CD4-positive, CD25-positive, alpha-beta regulatory T cell (primary cell): ENCODE data around the gene NUP160. TPM values are rescaled to one million over a fixed set of nuclear protein-coding genes. Genes with fewer than 3 reads are reported as not detected.
"Not testable (repeated sequence)": the region's sequence is repeated elsewhere in the genome, so short reads cannot be mapped to it uniquely, and the experiment has no call there.

Source experiments
- ATAC-seq, 2 donors: fragments of 150-1000 bp; cut with Tn5 transposase; one replicate each; pipeline ENCODE4 v1.10.0; 2021; ENCODE audit warnings: low read depth in 2 of 2, moderate number of reproducible peaks in 2 of 2, moderate library complexity in 1 of 2
- DNase-seq, 3 donors: peaks; one replicate each; pipeline versions ENCODE4 v3.0.0 to v3.0.0-alpha.2; 2012 to 2022; ENCODE audit warnings: mixed read lengths in 1 of 3
- H3K27ac ChIP-seq: one replicate; pipeline ENCODE4 v1.7.0; 2013; ENCODE audit warnings: mild to moderate bottlenecking, low read length; ENCODE audit not compliant: insufficient read depth, poor library complexity, severe bottlenecking
- H3K27me3 ChIP-seq: one replicate; pipeline ENCODE4 v1.7.0; 2013; ENCODE audit warnings: low read length; ENCODE audit not compliant: control insufficient read depth, insufficient read depth
- H3K36me3 ChIP-seq: one replicate; pipeline ENCODE4 v1.7.0; 2013; ENCODE audit warnings: mild to moderate bottlenecking, low read length, moderate library complexity; ENCODE audit not compliant: control insufficient read depth, insufficient read depth
- H3K4me1 ChIP-seq: 2 replicates; pipeline ENCODE4 v1.7.0; 2013; ENCODE audit warnings: mild to moderate bottlenecking, low read length; ENCODE audit not compliant: insufficient read depth, control insufficient read depth, poor library complexity, severe bottlenecking
- H3K4me3 ChIP-seq: one replicate; pipeline ENCODE4 v1.7.0; 2013; ENCODE audit warnings: low read depth, mild to moderate bottlenecking, low read length, moderate library complexity
- H3K9me3 ChIP-seq, 2 experiments: 1 replicate in 1 of 2; 2 replicates in 1 of 2; pipeline ENCODE4 v1.7.0; 2013; ENCODE audit warnings: low read length in 2 of 2, mild to moderate bottlenecking in 1 of 2, moderate library complexity in 1 of 2; ENCODE audit not compliant: control insufficient read depth in 2 of 2
- H3K27ac Mint-ChIP-seq, 3 donors: one replicate each; pipeline ENCODE4 v1.8.0; 2020 to 2022; ENCODE audit warnings: mild to moderate bottlenecking in 3 of 3, mixed read lengths in 3 of 3, moderate library complexity in 2 of 3
- H3K27me3 Mint-ChIP-seq: one replicate; pipeline ENCODE4 v1.8.0; 2022; ENCODE audit warnings: mild to moderate bottlenecking, mixed read lengths
- H3K36me3 Mint-ChIP-seq: one replicate; pipeline ENCODE4 v1.8.0; 2020; ENCODE audit warnings: mixed read lengths
- H3K4me1 Mint-ChIP-seq, 4 donors: one replicate each; pipeline ENCODE4 v1.8.0; 2020 to 2022; ENCODE audit warnings: mixed read lengths in 4 of 4, mild to moderate bottlenecking in 1 of 4
- H3K4me3 Mint-ChIP-seq, 4 donors: one replicate each; pipeline ENCODE4 v1.8.0; 2020 to 2022; ENCODE audit warnings: mild to moderate bottlenecking in 4 of 4, mixed read lengths in 4 of 4, moderate library complexity in 3 of 4
- H3K9me3 Mint-ChIP-seq, 7 donors: one replicate each; pipeline ENCODE4 v1.8.0; 2020 to 2022; ENCODE audit warnings: mixed read lengths in 7 of 7, mild to moderate bottlenecking in 3 of 7, moderate library complexity in 2 of 7
- polyA plus RNA-seq, 4 donors: library from polyadenylated mRNA; unstranded; fragments of 300-500 nt; fragmentation: Illumina TruSeq; gene quantifications; one replicate each; pipeline ENCODE4 v1.2.3, GENCODE V29; 2021
- total RNA-seq: library from RNA; stranded (reverse); gene quantifications from one replicate; pipeline ENCODE4 v1.2.3, GENCODE V29; 2022

The NUP160 gene
- total and polyA plus RNA-seq, 5 donors from 2014 or later: 23.5 to 43.0 (median 25.0) TPM

- Mint-ChIP-seq H3K9me3 (no peaks in the 10 kb centered on the region), H3K4me1 (peaks cover 21 to 59% (median 35%) of the 10 kb centered on the region in 4 donors), H3K36me3 (peaks cover 4% of the 10 kb centered on the region), H3K4me3 (peak overlapping the region; percentile 65 to 99 (median 98)), H3K27me3 (no peaks in the 10 kb centered on the region), H3K27ac (peak overlapping the region; percentile 50 to 100 (median 99))
- Histone ChIP-seq H3K27ac (no peak overlapping the region), H3K9me3 (no peaks in the 10 kb centered on the region), H3K4me3 (peak overlapping the region; percentile 99), H3K27me3 (no peaks in the 10 kb centered on the region), H3K36me3 (peaks cover 40% of the 10 kb centered on the region), H3K4me1 (peaks cover 37% of the 10 kb centered on the region)
- ATAC-seq (no peak), DNase-seq (no peak)
Observed at GRCh38 chr11:47846998-47847397, 1.2 kb downstream of the NUP160 start.

- H3K27ac ChIP-seq: no peak overlapping the region
- peaks cover 5 to 32% (median 17%) of the 10 kb centered on the region in 4 donors for H3K4me1 Mint-ChIP-seq
- no peak for ATAC-seq
Observed at GRCh38 chr11:47843361-47844055, 4.6 kb downstream of the NUP160 start.

GRCh38 chr11:47842749-47843148 is 5.4 kb downstream of the NUP160 start:
- Mint-ChIP-seq H3K4me1 (peaks cover 5 to 27% (median 15%) of the 10 kb centered on the region in 4 donors), H3K9me3 (no peaks in the 10 kb centered on the region), H3K27me3 (no peaks in the 10 kb centered on the region), H3K27ac (no peak overlapping the region), H3K36me3 (peaks cover 16% of the 10 kb centered on the region), H3K4me3 (no peak overlapping the region)
- no peak overlapping the region for H3K27ac ChIP-seq
- H3K27me3 ChIP-seq: no peaks in the 10 kb centered on the region
- no peaks in the 10 kb centered on the region for H3K9me3 ChIP-seq
- peaks cover 15% of the 10 kb centered on the region for H3K4me1 ChIP-seq
- peaks cover 71% of the 10 kb centered on the region for H3K36me3 ChIP-seq
- ATAC-seq: no peak
- H3K4me3 ChIP-seq: no peak overlapping the region
- no peak for DNase-seq

More at GRCh38 chr11:47843361-47844055, 4.6 kb downstream of the NUP160 start:
- Mint-ChIP-seq H3K4me3 (no peak overlapping the region), H3K27me3 (no peaks in the 10 kb centered on the region), H3K9me3 (no peaks in the 10 kb centered on the region), H3K36me3 (peaks cover 10% of the 10 kb centered on the region), H3K27ac (no peak overlapping the region)
- no peak for DNase-seq
- Histone ChIP-seq H3K9me3 (no peaks in the 10 kb centered on the region), H3K4me3 (no peak overlapping the region), H3K4me1 (peaks cover 15% of the 10 kb centered on the region), H3K27me3 (no peaks in the 10 kb centered on the region), H3K36me3 (peaks cover 66% of the 10 kb centered on the region)

- peaks cover 29% of the 10 kb centered on the region for H3K36me3 Mint-ChIP-seq
- Histone ChIP-seq H3K36me3 (peaks cover 88% of the 10 kb centered on the region), H3K9me3 (no peaks in the 10 kb centered on the region)
Observed at GRCh38 chr11:47837929-47838328, 10.2 kb downstream of the NUP160 start.

GRCh38 chr11:47837292-47837691 is 10.9 kb downstream of the NUP160 start:
- H3K27ac Mint-ChIP-seq: no peak overlapping the region
- no peak for DNase-seq
- ATAC-seq: no peak
- H3K27me3 ChIP-seq: no peaks in the 10 kb centered on the region
- no peaks in the 10 kb centered on the region for H3K9me3 ChIP-seq
- no peaks in the 10 kb centered on the region for H3K4me1 ChIP-seq
- H3K27ac ChIP-seq: no peak overlapping the region
- H3K4me3 Mint-ChIP-seq: no peak overlapping the region
- H3K36me3 Mint-ChIP-seq: peaks cover 36% of the 10 kb centered on the region
- H3K27me3 Mint-ChIP-seq: no peaks in the 10 kb centered on the region
- no peak overlapping the region for H3K4me3 ChIP-seq
- no peaks in the 10 kb centered on the region for H3K9me3 Mint-ChIP-seq
- H3K4me1 Mint-ChIP-seq: peaks cover 0 to 14% (median 11%) of the 10 kb centered on the region in 4 donors
- H3K36me3 ChIP-seq: peaks cover 88% of the 10 kb centered on the region

More at GRCh38 chr11:47837929-47838328, 10.2 kb downstream of the NUP160 start:
- no peaks in the 10 kb centered on the region for H3K9me3 Mint-ChIP-seq
- no peak overlapping the region for H3K27ac Mint-ChIP-seq
- DNase-seq (no peak), ATAC-seq (no peak)
- H3K27me3 ChIP-seq: no peaks in the 10 kb centered on the region
- H3K27me3 Mint-ChIP-seq: no peaks in the 10 kb centered on the region
- H3K4me1 ChIP-seq: no peaks in the 10 kb centered on the region
- H3K27ac ChIP-seq: no peak overlapping the region
- H3K4me3 ChIP-seq: no peak overlapping the region
- peaks cover 0 to 9% (median 7%) of the 10 kb centered on the region in 4 donors for H3K4me1 Mint-ChIP-seq
- no peak overlapping the region for H3K4me3 Mint-ChIP-seq

- not testable (repeated sequence) for H3K27me3 Mint-ChIP-seq, H3K4me3 ChIP-seq, H3K9me3 ChIP-seq, H3K4me1 ChIP-seq, H3K27me3 ChIP-seq, H3K27ac ChIP-seq, DNase-seq, ATAC-seq, H3K9me3 Mint-ChIP-seq
- Mint-ChIP-seq H3K4me1 (peaks cover 27 to 52% (median 29%) of the 10 kb centered on the region in 4 donors), H3K4me3 (peak overlapping the region in 1 of 4 donors; percentile 50), H3K27ac (peak overlapping the region in 2 of 3 donors; percentile 64 to 72), H3K36me3 (peaks cover 48% of the 10 kb centered on the region)
- H3K36me3 ChIP-seq: peaks cover 59% of the 10 kb centered on the region
Observed at GRCh38 chr11:47830013-47830412, 18.1 kb downstream of the NUP160 start.

GRCh38 chr11:47828284-47828683 is 19.9 kb downstream of the NUP160 start:
- H3K27me3 Mint-ChIP-seq: no peaks in the 10 kb centered on the region
- H3K4me3 Mint-ChIP-seq: no peak overlapping the region
- no peaks in the 10 kb centered on the region for H3K27me3 ChIP-seq
- H3K36me3 Mint-ChIP-seq: peaks cover 51% of the 10 kb centered on the region
- H3K36me3 ChIP-seq: peaks cover 43% of the 10 kb centered on the region
- no peaks in the 10 kb centered on the region for H3K4me1 ChIP-seq
- peaks cover 0 to 4% (median 0%) of the 10 kb centered on the region in 7 donors for H3K9me3 Mint-ChIP-seq
- no peak for ATAC-seq
- H3K4me3 ChIP-seq: no peak overlapping the region
- H3K27ac Mint-ChIP-seq: peak overlapping the region in 2 of 3 donors; percentile 33 to 84
- no peak for DNase-seq
- peaks cover 20 to 45% (median 28%) of the 10 kb centered on the region in 4 donors for H3K4me1 Mint-ChIP-seq
- H3K27ac ChIP-seq: no peak overlapping the region
- no peaks in the 10 kb centered on the region for H3K9me3 ChIP-seq

GRCh38 chr11:47822664-47823063 is 25.5 kb downstream of the NUP160 start:
- not testable (repeated sequence) for H3K27me3 Mint-ChIP-seq, H3K9me3 Mint-ChIP-seq, ATAC-seq, DNase-seq, H3K9me3 ChIP-seq, H3K4me1 ChIP-seq, H3K4me3 ChIP-seq, H3K27ac ChIP-seq, H3K4me3 Mint-ChIP-seq, H3K4me1 Mint-ChIP-seq, H3K27ac Mint-ChIP-seq, H3K27me3 ChIP-seq
- peaks cover 43% of the 10 kb centered on the region for H3K36me3 ChIP-seq
- peaks cover 41% of the 10 kb centered on the region for H3K36me3 Mint-ChIP-seq
